ENCODE results near the gene CTU1. TPM values are rescaled to one million over a fixed set of nuclear protein-coding genes. Genes with fewer than 3 reads are reported as not detected.

The CTU1 gene
- total RNA-seq, 2 experiments from 2014 or later: 10.6 to 11.1 TPM

GRCh38 chr19:51093101-51093500 lies 15.1 kb downstream of the CTU1 start:
- H3K36me3 Mint-ChIP-seq (ENCODE audit: low read depth): peaks cover 14% of the 10 kb centered on the region
- ATAC-seq: no peak
- CTCF ChIA-PET: no interaction called here
- no peak overlapping the region for H3K4me3 Mint-ChIP-seq
- H3K4me1 Mint-ChIP-seq (ENCODE audit: low read depth): peaks cover 10% of the 10 kb centered on the region
- DNase-seq: no peak
- POLR2A ChIA-PET: no interaction called here
- H3K9me3 Mint-ChIP-seq: no peaks in the 10 kb centered on the region
- no peak overlapping the region for H3K27ac Mint-ChIP-seq
- no peaks in the 10 kb centered on the region for H3K27me3 Mint-ChIP-seq
- TF ChIP-seq, protein P1, sequence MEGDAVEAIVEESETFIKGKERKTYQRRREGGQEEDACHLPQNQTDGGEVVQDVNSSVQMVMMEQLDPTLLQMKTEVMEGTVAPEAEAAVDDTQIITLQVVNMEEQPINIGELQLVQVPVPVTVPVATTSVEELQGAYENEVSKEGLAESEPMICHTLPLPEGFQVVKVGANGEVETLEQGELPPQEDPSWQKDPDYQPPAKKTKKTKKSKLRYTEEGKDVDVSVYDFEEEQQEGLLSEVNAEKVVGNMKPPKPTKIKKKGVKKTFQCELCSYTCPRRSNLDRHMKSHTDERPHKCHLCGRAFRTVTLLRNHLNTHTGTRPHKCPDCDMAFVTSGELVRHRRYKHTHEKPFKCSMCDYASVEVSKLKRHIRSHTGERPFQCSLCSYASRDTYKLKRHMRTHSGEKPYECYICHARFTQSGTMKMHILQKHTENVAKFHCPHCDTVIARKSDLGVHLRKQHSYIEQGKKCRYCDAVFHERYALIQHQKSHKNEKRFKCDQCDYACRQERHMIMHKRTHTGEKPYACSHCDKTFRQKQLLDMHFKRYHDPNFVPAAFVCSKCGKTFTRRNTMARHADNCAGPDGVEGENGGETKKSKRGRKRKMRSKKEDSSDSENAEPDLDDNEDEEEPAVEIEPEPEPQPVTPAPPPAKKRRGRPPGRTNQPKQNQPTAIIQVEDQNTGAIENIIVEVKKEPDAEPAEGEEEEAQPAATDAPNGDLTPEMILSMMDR (IDR thresholded peaks at IDR 0.05): no peak
- intact Hi-C loops (cut with micrococcal nuclease): loop anchor here (5.0 kb wide), 2 partner anchors 71 to 166 kb away; no protein-coding TSS in a partner anchor

DNA sequence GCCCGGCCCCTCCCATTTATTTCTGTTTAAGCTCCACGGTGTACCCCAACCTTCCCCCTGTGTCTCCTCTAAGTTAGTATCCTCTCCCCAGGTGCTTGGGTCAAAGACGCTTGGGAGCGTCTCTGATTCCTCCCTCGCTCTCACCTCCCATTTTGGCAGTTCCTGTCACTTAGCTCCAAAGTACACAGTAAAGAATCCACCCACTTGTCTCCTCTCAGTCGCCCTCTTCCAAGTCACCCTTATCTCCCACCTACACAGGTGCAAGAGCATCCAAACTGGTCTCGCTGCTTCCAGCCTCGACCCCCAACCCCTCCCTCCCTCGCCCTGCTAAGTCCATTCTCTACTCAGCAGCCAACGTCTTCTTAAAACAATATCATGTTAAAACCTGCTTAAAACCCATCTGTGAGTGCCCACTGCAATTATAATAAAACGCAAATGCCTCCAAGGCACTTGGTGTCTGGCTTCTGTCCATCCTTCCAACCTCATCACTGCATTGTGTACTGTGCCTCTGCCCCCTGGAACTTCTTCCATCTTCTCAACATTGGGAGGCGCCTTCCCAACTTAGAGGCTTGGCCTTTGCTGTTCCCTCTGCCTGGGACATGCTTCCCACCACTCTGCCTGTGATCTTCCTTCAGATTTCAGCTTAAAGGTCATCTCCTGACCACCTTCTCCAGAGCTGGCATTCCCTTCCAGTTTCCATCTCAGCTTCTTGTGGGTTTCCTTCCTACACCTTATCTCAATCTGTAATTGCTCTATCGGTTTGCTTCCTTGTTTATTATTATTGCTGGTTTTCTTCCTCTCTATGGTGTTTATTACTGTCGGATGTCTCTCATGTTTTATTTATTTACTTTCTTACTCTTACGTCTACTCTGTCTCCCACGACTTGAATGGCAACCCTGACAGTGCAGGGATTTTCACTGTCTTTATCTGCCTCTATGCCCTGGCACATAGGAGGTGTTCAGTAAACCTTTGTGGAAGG lies 16.0 kb downstream of the CTU1 start:
- Mint-ChIP-seq H3K36me3 (ENCODE audit: low read depth) (peaks cover 11% of the 10 kb centered on the region), H3K4me1 (ENCODE audit: low read depth) (peaks cover 7% of the 10 kb centered on the region), H3K27me3 (no peaks in the 10 kb centered on the region), H3K9me3 (no peaks in the 10 kb centered on the region), H3K4me3 (no peak overlapping the region), H3K27ac (no peak overlapping the region)
- CTCF ChIA-PET: no interaction called here
- POLR2A ChIA-PET: no interaction called here
- no peak for ATAC-seq
- TF ChIP-seq, protein P1 (IDR thresholded peaks at IDR 0.05): no peak
- intact Hi-C loops (cut with micrococcal nuclease): loop anchor here (5.0 kb wide), 2 partner anchors 70 to 165 kb away; no protein-coding TSS in a partner anchor
- no peak for DNase-seq

DNA sequence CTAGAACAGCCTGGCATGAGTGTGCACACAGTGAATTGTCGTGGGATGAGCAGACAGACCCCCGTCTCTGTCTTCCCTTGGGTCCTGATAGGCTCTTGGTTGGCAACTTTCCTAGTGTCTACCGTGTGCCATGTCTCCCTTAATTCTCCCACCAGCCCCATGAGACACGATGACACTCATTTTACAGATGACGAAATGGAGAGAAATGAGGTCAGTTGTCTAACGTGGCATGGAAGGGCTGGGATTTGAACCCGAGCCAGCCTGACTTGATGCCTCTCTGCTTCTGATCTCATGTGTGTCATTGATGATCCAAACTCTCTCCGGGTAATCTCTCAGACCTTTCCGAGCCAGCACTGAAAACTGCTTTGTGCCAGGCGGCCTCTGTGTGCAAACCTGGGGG lies 17.1 kb downstream of the CTU1 start:
- H3K27ac Mint-ChIP-seq: no peak overlapping the region
- no peak overlapping the region for H3K4me3 Mint-ChIP-seq
- H3K36me3 Mint-ChIP-seq (ENCODE audit: low read depth): peaks cover 3% of the 10 kb centered on the region
- H3K9me3 Mint-ChIP-seq: no peaks in the 10 kb centered on the region
- DNase-seq (no peak), ATAC-seq (no peak)
- TF ChIP-seq, protein P1 (IDR thresholded peaks at IDR 0.05): no peak
- no peaks in the 10 kb centered on the region for H3K27me3 Mint-ChIP-seq
- H3K4me1 Mint-ChIP-seq (ENCODE audit: low read depth): no peaks in the 10 kb centered on the region
- POLR2A ChIA-PET: no interaction called here
- CTCF ChIA-PET: no interaction called here
- intact Hi-C loops (cut with micrococcal nuclease): loop anchor here (5.0 kb wide), 2 partner anchors 69 to 164 kb away; no protein-coding TSS in a partner anchor

DNA sequence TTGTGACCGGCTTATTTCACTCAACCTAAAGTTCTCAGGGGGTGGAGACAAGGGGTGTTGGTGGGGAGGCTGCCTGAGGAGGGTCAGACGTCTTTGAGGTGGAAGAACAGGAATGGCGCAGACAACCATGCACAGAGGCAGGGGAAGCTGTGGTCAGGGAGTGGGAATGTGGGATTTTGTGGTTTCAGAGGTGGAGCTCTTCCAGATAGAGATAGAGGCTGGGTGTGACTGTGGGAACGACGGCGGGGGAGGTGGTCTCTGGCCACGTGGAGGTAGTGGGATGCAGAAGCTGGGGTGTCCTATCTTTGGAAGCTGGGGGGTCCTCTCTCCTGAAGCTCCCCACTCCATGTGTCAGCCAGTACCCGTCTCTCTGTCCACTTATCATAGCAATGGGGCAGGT lies 17.7 kb downstream of the CTU1 start:
- TF ChIP-seq, protein P1 (IDR thresholded peaks at IDR 0.05): no peak
- ChIA-PET POLR2A (no interaction called here), CTCF (no interaction called here)
- no peaks in the 10 kb centered on the region for H3K9me3 Mint-ChIP-seq
- H3K36me3 Mint-ChIP-seq (ENCODE audit: low read depth): no peaks in the 10 kb centered on the region
- ATAC-seq (no peak), DNase-seq (no peak)
- no peaks in the 10 kb centered on the region for H3K27me3 Mint-ChIP-seq
- H3K27ac Mint-ChIP-seq: no peak overlapping the region
- no peaks in the 10 kb centered on the region for H3K4me1 Mint-ChIP-seq (ENCODE audit: low read depth)
- H3K4me3 Mint-ChIP-seq: no peak overlapping the region
- intact Hi-C loops (cut with micrococcal nuclease): loop anchor here (5.0 kb wide), 2 partner anchors 68 to 163 kb away; no protein-coding TSS in a partner anchor

DNA sequence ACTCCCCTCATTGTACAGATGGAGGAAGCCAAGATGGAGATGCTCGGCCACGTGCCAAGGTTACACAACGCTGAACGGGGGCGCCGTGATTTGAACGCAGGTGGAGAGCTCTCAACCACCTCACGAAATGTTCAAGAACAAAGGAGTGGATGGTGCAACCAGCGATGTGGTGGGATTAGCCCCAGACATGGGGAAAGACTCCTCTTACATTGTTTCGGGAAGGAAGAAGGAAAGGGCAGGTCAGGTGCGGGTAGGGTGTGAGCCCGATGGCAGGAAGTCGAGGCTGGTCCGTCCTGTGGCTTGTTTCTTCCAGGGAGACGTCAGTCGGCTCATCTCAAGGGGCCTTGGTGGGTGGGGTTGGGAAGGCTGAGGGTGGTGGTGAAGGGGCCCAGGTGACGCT lies 18.4 kb downstream of the CTU1 start:
- POLR2A ChIA-PET: no interaction called here
- DNase-seq (no peak), ATAC-seq (no peak)
- TF ChIP-seq, protein P1 (IDR thresholded peaks at IDR 0.05): no peak
- no peak overlapping the region for H3K27ac Mint-ChIP-seq
- intact Hi-C loops (cut with micrococcal nuclease): loop anchor here (5.0 kb wide), 2 partner anchors 67 to 162 kb away; no protein-coding TSS in a partner anchor
- H3K27me3 Mint-ChIP-seq: no peaks in the 10 kb centered on the region
- H3K4me1 Mint-ChIP-seq (ENCODE audit: low read depth): no peaks in the 10 kb centered on the region
- H3K9me3 Mint-ChIP-seq: no peaks in the 10 kb centered on the region
- no peak overlapping the region for H3K4me3 Mint-ChIP-seq
- no peaks in the 10 kb centered on the region for H3K36me3 Mint-ChIP-seq (ENCODE audit: low read depth)
- CTCF ChIA-PET: no interaction called here
